Suppressor macrophage (primary cell): ENCODE data around the gene COL9A2.
A peak's percentile ranks its signal among the peaks of the same experiment; 100 is the strongest.

Source experiments
- DNase-seq, 4 experiments: peaks; one replicate each; pipeline ENCODE4 v3.0.0-alpha.2; 2020 to 2022

Gene COL9A2

GRCh38 chr1:40302475-40302874 lies 14.6 kb downstream of the COL9A2 start:
- no peak for DNase-seq

GRCh38 chr1:40301541-40302299 lies 15.4 kb downstream of the COL9A2 start:
- no peak for DNase-seq

- no peak for DNase-seq
Observed at GRCh38 chr1:40301066-40301465, 16.0 kb downstream of the COL9A2 start.

- no peak for DNase-seq
Observed at GRCh38 chr1:40300651-40301050, 16.4 kb downstream of the COL9A2 start.

GRCh38 chr1:40300249-40300567 lies 16.9 kb downstream of the COL9A2 start:
- no peak for DNase-seq

GRCh38 chr1:40299366-40300248 lies 17.5 kb downstream of the COL9A2 start:
- DNase-seq = no peak

- DNase-seq = no peak
Observed at GRCh38 chr1:40291293-40291692, 25.8 kb downstream of the COL9A2 start.

GRCh38 chr1:40281853-40282252 lies 35.2 kb downstream of the COL9A2 start:
- no peak for DNase-seq

- DNase-seq = no peak
Observed at GRCh38 chr1:40276122-40276521, 41.0 kb downstream of the COL9A2 start.

GRCh38 chr1:40274331-40274730 lies 42.8 kb downstream of the COL9A2 start:
- DNase-seq = no peak

GRCh38 chr1:40273547-40274166 lies 43.4 kb downstream of the COL9A2 start:
- no peak for DNase-seq

- no peak for DNase-seq
Observed at GRCh38 chr1:40272653-40273213, 44.4 kb downstream of the COL9A2 start.

- no peak for DNase-seq
Observed at GRCh38 chr1:40270152-40270834, 46.8 kb downstream of the COL9A2 start.

- DNase-seq = no peak
Observed at GRCh38 chr1:40268211-40268610, 48.9 kb downstream of the COL9A2 start.

- DNase-seq = no peak
Observed at GRCh38 chr1:40267767-40268187, 49.3 kb downstream of the COL9A2 start.

GRCh38 chr1:40266786-40267535 lies 50.1 kb downstream of the COL9A2 start:
- no peak for DNase-seq

- no peak for DNase-seq
Observed at GRCh38 chr1:40265919-40266318, 51.2 kb downstream of the COL9A2 start.

- no peak for DNase-seq
Observed at GRCh38 chr1:40265298-40265697, 51.8 kb downstream of the COL9A2 start.

- no peak for DNase-seq
Observed at GRCh38 chr1:40264354-40264781, 52.7 kb downstream of the COL9A2 start.

- DNase-seq = peak in 3 of 4 experiments; percentile 24 to 43 (median 29)
Observed at GRCh38 chr1:40258445-40258769, 58.7 kb downstream of the COL9A2 start.

GRCh38 chr1:40257688-40258444 lies 59.2 kb downstream of the COL9A2 start, which contains the start of gene ZMPSTE24:
ZMPSTE24 (plus strand) TSS chr1:40258236; CDS start chr1:40258272, 36 bp downstream.
- peak; percentile 96 to 98 (median 98) for DNase-seq
